ENCODE results near the gene HOXB5.

- TF ChIP-seq POLR2A (IDR thresholded peaks at IDR 0.05): no peak
- TF ChIP-seq CTCF (IDR thresholded peaks at IDR 0.05): no peak
These were observed 44.0 kb upstream of the HOXB5 start for GRCh38 chr17:48637323-48638260.
